Right lung (tissue), 5 donors: ENCODE data around the gene HEATR5A. TPM values are rescaled to one million over a fixed set of nuclear protein-coding genes. Genes with fewer than 3 reads are reported as not detected.
"Not testable (repeated sequence)": the region's sequence is repeated elsewhere in the genome, so short reads cannot be mapped to it uniquely, and the experiment has no call there.

ENCODE experiments used
- DNase-seq, 2 donors: peaks; one replicate each; pipeline ENCODE4 v3.0.0-alpha.2; 2013
- polyA plus RNA-seq, 5 donors: library from polyadenylated mRNA; unstranded; fragments of 120-200 nt; gene quantifications; one replicate each; pipeline versions ENCODE4 v1.2.1 to v1.2.3, GENCODE V29; 2013; ENCODE audit warnings: inconsistent platforms in 1 of 5, low replicate concordance in 1 of 5; ENCODE audit not compliant: insufficient read length in 5 of 5, insufficient read depth in 1 of 5

The HEATR5A gene
- polyA plus RNA-seq, 5 donors: 13.4 to 26.7 (median 21.8) TPM

DNA sequence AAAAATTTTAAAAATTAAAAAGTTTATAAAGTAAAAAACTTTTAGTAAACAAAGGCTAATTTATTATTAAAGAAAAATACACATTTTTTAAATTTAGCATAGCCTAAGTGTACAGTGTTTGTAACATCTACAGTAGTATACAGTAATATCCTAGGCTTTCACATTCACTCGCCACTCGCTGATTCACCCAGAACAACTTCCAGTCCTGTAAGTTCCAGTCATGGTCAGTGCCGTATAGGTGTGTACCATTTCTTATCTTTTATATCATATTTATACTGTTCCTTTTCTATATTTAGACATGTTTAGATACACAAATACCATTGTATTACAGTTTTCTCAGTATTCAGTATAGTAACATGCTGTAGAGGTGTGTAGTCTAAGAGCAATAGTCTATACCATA is 28.9 kb downstream of the HEATR5A start:
- DNase-seq: no peak

DNA sequence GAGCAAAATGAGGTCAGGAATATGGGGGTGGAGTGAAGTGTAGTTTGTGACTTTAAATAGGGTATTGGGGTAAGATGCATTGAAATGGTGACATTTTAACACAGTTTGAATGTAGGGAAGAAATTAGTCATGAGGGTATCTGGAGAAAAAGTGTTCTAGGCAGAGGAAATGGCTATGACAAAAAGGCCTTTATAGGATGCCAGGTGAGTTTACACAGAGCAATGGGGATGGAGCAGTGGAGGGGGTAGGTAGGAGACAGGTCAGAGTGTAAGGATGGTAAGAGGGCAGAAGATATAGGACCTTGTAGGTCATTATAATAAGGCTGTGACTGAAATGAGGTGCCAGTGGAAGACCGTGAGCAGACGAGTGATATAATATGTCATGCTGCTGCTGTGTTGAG is 30.4 kb downstream of the HEATR5A start:
- no peak for DNase-seq

DNA sequence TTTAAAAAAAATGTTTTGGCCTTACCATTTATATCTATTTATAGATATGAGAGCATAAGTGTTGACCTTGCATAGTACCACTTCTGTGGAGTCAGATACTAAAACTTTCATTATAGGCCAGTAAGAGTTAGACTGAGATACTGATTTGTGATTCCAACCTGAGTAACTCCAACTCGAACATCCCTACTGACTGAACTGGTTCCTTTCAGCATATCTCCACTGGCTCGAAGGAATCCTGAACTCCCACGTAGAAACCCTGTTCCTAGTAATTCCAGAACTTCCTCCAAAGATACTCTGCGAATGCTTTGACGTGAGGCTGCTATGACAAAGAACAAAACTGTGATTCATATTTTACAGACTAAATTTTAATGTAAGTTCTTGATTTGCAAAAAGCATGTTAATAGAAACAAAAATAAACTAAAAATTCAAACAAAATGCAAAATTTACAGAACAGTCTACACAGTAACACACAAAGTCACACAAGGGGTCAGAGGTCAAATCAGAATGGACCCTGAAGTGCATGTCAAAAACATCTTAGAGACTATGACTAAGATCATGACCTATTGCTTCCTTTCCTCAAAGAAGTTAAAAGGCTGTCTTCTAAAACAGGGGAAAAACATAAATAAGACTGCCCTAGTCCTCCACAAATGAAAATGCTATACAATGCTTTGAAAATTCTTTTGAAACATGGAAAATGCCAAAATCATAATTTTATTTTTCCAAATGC is 31.5 kb downstream of the HEATR5A start:
- DNase-seq: no peak

DNA sequence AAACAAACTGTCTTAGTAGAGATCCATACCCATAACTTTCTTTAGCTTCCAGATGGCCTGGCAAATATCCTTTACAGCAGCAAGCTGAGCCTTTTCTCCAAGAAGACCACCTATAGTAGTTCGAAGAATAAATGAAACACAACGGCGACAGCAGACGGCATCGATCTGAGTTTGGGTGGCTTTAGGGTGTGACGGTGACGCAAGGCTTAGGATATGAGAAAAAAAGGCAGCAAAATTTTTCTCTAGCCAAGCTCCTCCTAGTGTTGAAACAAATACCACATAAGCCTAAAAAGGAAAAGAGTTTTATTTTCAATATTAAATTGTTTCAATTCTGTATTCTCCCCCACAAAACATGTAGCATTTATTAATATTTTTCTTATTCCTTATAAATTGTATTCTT is 33.3 kb downstream of the HEATR5A start:
- DNase-seq: no peak

DNA sequence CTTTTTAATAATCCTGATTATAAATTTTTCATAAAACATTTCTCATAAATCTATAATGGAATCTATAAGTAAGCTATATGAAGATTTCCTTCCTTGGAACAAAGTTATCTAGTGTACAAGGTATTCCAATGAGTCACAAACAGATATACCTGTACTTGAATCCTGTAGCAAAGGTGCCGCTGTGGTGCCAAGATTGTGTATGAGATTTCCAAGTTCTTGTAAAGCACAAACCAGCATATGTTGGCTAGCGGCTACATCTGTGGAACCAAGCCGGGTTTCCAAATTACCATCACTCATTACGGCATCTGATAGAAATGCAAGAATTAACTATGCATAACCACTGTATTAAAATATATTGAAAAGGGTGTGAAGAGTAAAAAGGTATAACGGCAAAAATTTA is 34.1 kb downstream of the HEATR5A start:
- no peak for DNase-seq

DNA sequence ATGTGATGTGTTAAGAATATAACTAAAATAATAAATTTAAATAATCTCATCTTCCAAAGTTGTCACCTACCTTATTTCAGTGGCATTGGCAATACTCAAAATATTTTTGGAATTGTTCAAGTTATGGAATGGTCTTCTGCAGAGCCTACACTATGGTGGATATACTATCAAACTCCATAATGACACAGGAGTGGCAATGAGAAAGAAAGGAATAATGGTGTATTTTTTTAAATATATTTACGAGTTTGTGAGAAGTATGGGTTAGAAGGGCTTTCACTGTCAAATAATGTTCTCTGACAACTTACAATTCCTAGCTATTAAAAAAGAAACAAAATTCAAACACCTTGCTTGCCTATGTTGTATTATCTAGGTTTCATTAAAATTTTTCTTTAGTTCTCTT is 38.1 kb downstream of the HEATR5A start:
- no peak for DNase-seq

DNA sequence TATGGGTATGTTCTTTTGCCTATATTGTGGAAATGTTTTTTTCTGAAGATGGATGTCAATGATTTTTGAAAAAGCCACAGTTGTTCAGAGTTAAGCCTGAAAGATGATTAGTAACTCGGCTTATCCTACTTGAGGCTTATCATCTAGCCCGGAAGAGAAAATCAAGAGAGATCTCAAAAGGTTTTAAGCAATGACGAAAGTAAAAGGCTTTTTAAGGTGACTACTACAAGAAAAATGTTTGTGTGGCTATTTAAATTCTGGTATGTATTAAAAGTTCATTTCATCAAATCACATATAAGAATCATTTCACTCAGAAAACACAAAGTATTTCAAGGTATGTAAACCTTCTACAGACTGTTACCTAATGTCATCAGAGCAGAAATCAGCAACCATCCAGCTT is 40.2 kb downstream of the HEATR5A start:
- DNase-seq: no peak

DNA sequence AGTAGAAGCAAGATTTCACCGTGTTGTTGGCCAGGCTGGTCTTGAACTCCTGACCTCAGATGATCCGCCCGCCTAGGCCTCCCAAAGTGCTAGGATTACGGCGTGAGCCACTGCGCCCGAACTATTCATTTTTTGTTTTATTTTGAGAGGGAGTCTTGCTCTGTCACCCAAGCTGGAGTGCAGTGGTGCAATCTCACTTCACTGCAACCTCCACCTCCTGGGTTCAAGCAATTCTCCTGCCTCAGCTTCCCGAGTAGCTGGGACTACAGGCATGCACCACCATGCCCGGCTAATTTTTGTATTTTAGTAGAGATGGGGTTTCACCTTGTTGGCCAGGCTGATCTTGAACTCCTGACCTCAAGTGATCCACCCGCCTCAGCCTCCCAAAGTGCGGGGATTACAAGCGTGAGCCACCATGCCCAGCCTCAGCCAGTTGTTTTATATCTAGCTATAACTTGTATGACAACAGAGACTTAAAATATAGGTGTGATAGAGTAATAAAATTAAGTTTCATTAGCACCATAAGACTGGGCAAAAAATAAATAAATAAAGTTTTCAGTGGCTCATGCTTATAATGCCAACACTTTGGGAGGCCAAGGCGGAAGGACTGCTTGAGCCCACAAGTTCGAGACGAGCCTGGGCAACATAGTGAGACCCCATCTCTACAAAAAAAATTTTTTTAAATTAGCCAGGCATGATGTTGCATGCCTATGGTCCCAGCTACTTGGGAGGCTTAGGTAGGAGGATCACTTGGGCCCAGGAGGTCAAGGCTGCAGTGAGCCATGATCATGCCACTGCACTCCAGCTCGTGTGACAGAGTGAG is 41.0 kb downstream of the HEATR5A start:
- not testable (repeated sequence) for DNase-seq

DNA sequence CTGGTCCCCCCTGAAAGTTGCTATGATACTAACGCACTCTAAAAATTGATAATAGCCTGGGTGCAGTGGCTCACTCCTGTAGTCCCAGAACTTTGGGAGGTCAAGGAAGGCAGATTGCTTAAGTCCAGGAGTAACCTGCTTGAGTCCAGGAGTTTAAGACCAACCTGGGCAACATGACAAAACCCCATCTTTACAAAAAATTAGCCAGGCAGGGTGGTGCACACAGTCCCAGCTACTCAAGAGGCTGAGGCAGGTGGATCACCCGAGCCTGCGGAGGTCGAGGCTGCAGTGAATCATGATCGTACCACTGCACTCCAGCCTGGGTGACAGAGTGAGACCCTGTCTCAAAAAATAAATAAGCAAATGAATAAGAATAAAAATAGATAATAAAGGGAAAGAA is 42.9 kb downstream of the HEATR5A start:
- DNase-seq: no peak

DNA sequence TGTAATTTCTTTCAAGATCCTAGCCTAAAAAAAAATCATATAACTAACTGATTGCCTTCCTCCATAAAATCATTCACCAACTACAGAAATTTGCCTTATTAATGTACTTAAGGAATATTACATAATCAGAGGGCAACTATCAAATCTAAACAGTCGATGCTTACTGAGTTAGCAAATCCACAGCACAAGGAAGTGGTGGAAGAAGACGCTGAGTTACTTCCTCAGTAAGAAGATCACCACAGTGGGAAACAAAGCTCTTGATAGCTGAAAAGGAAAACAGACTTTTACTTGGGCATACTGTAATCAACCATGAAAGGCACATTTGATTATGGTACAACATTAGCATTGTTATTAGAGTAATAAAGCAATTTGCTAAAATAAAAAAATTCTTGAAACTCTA is 48.7 kb downstream of the HEATR5A start:
- DNase-seq: no peak

DNA sequence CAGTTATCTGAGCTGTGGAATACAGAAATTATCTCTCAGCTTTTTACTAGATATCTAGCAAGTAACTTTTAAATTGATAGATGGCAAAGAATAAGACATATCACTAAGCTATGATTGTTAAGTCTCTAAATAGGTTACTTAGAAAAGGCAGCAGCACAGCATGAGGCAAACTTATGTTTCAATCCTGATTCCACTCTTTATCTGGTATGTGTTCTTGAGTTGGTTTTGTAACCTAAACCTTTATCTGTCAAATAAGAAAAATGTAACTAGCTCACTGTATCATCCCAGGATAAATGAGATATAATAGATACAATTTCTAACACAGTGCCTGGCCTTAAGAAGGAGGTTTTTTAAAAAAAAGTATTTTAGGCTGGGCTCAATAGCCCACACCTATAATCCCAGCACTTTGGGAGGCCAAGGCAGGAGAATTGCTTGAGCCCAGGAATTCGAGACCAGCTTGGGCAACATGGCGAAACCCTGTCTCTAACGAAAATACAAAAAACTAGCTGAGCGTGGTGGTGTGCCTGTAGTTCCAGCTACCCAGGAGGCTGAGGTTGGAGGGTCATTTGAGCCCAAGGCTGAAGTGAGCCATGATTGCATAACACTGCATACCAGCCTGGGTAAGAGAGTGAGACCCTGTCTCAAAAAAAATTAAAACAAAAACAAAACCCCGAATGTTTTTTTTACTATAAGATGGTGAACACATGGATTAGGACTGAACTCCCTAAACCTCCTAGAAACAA is 56.8 kb downstream of the HEATR5A start:
- no peak for DNase-seq

DNA sequence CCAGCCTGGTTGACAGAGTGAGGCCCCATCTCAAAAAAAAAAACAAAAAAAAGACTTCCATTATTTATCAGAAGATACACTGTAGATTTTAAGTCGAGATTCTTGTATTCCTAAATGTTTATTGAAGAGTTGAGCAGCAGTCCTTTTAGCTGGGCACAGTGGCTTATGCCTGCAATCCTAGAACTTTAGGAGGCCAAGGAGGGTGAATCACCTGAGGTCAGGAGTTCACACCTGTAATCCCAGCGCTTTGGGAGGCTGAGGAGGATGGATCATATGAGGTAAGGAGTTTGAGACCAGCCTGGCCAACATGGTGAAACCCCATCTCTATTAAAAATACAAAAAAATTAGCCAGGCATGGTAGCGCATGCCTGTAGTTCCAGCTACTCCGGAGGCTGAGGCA is 57.6 kb downstream of the HEATR5A start:
- no peak for DNase-seq

DNA sequence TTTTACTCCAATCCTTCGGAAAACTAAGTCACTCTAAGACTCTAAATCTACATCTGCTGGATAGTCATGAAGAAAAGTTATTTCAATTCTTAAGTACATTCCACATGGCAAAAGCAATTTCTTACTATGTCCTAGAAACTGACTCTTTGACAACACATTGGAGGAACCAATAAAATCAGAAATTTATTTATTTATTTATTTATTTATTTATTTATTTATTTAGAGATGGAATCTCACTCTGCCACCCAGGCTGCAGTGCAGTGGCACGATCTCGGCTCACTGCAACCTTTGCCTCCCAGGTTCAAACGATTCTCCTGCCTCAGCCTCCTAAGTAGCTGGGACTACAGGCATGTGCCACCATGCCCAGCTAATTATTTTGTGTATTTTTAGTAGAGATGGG is 58.6 kb downstream of the HEATR5A start:
- DNase-seq: not testable (repeated sequence)

DNA sequence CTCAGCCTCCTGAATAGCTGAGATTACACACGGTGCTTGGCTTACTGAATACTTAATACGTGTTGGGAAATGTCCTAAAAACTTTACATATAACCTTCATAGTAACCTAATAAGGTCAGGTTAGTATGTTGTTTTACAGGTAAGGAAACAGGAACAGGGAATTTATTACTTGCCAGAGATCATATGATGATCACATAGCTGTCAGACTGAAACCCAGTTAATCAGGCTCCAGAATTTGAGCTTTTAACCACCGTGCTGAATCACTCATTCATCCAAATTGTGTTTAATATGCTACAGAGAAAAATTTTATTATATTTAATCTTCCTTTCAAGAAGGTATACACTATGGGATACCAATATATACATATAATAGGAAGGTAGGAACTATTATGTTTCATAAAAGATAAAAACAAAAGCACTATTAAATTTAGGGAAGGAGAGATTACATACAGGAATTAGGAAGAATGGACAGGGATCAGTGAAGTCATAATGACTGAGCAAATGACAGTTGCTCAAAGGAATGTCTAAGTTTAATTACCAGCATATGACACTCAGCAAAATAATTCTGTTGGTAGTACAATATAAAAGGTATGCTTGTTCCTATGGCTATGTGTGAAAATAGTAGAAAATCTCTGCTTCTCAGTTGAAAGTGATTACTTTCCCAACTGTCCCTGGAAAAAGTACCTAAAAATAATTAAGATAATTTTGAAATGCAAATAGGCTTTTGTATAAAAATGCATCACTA is 59.3 kb downstream of the HEATR5A start:
- no peak for DNase-seq

DNA sequence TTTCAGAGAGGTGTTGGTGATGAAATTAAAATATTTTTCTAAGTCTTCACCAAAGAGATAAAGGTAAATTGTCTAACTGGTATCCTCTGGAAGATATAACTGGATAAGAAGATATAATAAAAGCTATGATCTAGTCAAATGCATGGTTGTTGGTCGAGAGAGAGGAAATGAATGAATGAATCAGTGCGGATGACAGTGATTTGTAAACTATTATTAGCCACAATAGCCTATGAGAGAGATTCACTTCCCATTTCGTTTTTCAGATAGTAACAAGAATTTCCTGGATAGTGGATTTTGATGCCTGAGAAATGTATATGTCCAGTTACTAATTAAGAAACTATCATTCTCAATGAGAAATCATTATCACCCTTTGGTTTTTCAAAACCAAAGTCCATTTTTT is 63.1 kb downstream of the HEATR5A start:
- no peak for DNase-seq

DNA sequence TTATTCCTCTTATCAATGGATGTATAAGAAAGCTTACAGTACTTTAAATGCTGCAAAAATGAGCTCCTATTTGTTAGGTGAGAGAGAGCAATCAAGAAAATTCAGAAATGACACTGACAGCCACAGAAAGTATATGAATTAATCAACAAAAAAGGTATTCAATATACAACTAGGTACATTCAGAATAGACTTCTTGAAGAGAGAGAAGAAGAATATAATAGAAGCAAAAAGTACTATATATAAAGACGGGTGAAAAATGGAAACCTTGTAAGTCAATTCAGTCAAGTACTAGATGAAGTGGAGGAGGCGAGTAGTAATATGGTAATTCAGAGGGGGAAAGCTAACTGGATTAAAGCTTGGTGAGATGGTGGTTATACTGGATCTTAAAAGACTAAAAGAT is 74.3 kb downstream of the HEATR5A start:
- DNase-seq: no peak

DNA sequence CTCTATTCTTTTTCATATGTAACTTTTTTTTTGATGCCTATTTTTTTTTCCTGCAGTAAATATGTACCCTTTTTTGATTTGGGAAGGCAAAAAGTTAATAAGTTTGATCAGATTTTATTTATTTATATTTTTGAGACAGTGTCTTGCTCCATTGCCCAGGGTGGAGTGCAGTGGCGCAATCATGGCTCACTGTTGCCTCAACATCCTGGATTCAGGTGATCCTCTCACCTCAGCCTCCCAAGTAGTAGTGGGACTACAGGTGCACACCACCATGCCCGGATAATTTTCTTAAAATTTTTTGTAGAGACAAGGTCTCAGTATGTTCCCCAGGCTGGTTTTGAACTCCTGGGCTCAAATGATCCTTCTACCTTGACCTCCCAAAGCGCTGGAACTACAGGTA is 79.1 kb downstream of the HEATR5A start:
- DNase-seq: no peak

DNA sequence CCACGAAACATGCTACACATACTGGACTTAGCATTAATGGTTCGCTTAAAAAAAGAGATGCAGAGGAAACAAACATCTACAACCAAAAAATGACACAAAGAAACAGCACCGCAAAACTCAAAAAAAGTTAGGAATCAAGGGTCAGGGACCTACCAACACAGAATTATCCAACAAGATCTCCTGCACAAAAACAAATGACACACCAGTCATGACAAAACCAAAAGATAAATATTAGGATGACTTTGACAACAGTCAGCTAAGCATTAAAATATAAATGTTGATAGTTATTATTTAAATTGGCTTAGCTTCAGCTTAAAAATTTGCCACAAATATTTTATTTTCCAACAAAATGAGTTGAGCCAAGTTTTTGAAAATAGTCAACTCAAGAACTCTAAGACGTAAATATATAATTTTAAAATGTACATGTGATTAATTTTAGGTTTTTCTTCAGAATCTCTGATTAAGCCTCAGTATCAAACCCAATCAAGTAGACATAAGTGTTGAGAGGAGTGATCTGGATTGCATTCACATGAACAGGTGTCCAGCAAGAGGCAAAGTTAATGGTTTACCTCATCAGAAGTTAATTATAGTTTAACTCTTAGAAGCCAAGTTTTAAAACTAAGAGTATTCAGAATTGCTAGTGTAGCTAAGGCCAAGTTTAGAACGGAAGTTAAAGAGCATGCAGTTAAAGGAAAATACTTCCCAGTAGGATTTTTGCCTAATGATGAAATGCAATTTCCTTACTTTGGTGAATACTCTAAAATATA is 79.9 kb downstream of the HEATR5A start:
- no peak for DNase-seq

DNA sequence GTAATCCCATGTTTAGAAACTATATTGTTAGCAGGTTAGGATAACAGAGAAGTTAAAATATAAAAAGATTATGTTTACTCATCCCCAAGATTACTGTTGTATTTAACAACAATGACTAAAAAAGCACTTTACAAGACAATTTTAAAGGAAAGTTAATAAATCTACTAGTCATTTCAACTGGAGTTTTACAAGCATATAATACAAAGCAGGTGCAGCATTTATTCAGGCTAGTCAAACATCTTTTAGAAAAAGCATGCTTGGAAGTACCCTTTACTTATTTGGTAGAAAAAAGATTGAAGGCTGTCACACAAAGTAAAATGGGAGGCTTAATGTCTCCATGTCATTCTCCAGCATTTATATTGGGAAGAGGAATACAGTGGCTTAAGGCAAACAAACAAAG is 80.6 kb downstream of the HEATR5A start:
- no peak for DNase-seq

DNA sequence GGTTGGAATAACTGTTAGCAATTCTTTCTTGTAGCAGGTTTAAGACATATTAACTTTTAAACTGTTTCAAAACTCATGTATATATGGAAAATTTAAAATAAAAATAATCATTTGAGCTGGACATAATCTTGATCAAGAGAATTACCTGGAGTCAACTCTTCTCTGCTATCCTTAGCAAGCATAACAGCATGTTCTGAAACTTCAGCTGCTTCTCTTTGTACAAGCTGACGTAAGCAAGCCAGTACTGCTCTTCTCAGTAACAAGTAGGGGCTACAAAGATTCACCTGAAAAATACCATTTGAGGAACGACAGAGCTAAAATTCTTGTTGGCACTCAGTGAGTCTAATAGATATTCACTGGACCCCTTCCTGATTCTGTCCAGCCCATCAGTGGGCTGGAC is 83.0 kb downstream of the HEATR5A start:
- no peak for DNase-seq

DNA sequence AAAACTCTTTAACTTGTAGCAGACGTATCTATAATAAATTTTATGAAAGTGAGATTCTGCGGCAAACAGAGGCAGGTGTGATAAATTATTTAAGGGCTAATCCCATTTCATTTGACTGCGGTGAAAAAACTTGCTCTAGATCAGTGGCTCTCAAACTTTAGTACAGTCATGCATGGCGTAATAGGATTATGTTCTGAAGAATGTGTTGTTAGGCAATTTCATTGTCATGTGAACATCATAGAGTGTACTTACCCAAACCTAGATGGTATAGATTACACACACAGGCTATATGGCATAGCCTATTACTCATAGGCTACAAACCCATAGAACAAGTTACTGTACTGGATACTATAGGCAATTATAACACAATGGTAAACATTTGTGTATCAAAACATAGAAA is 83.7 kb downstream of the HEATR5A start:
- no peak for DNase-seq
